Tibial artery (tissue), 4 donors: ENCODE measurements around the gene SUMO3.

Source experiments
- DNase-seq, 2 donors: peaks; one replicate each; pipeline ENCODE4 v3.0.0-alpha.2; 2019
- H3K27ac ChIP-seq, 2 donors: fragments of 200-600 bp; sonication (generic) in 1 of 2; 1 replicate in 1 of 2; 2 replicates in 1 of 2; pipeline ENCODE4 v1.5.1; 2018 to 2019; ENCODE audit warnings: mild to moderate bottlenecking in 1 of 2
- H3K27me3 ChIP-seq, 2 donors: fragments of 200-600 bp; sonication (generic) in 1 of 2; one replicate each; pipeline versions ENCODE4 v1.5.1 to v1.6.0; 2016 to 2019
- H3K36me3 ChIP-seq, 3 donors: fragments of 200-600 bp; sonication (generic) in 2 of 3; one replicate each; pipeline ENCODE4 v1.5.1; 2016 to 2019; ENCODE audit warnings: mild to moderate bottlenecking in 2 of 3
- H3K4me1 ChIP-seq, 4 donors: fragments of 200-600 bp; sonication (generic) in 2 of 4; 1 replicate in 3 of 4; 2 replicates in 1 of 4; pipeline ENCODE4 v1.5.1; 2016 to 2019
- H3K4me3 ChIP-seq, 2 donors: fragments of 200-600 bp; sonication (generic) in 1 of 2; 1 replicate in 1 of 2; 2 replicates in 1 of 2; pipeline ENCODE4 v1.5.1; 2018 to 2019; ENCODE audit warnings: mild to moderate bottlenecking in 2 of 2
- H3K9me3 ChIP-seq, 3 donors: fragments of 200-600 bp; sonication (generic) in 1 of 3; one replicate each; pipeline ENCODE4 v1.5.1; 2016 to 2019
- CTCF ChIP-seq, 2 experiments: fragments of 200-600 bp in 1 of 2; fragments of 450-650 bp in 1 of 2; IDR thresholded peaks; one replicate each; pipeline ENCODE4 v1.5.1; 2017 to 2019; ENCODE audit warnings: antibody characterized with exemption in 2 of 2, mild to moderate bottlenecking in 1 of 2, moderate library complexity in 1 of 2
- intact Hi-C: fragments of 100-400 bp; cut with DNase I; formaldehyde crosslinking; loops from one replicate; pipeline ENCODE4 v1.15.0; 2023; ENCODE audit warnings: low total_unique reads

SUMO3 gene

GRCh38 chr21:44778983-44779382 lies 38.9 kb downstream of the SUMO3 start:
- H3K27ac ChIP-seq: no peak overlapping the region
- TF ChIP-seq CTCF (IDR thresholded peaks at IDR 0.05): no peak
- intact Hi-C loops: no loop called here
- no peaks in the 10 kb centered on the region for H3K9me3 ChIP-seq
- peaks cover 0 to 5% (median 0%) of the 10 kb centered on the region in 4 donors for H3K4me1 ChIP-seq
- no peak for DNase-seq
- peaks cover 35 to 39% (median 37%) of the 10 kb centered on the region in 3 donors for H3K36me3 ChIP-seq
- H3K27me3 ChIP-seq: no peaks in the 10 kb centered on the region
- H3K4me3 ChIP-seq: no peak overlapping the region

GRCh38 chr21:44778499-44778911 lies 39.4 kb downstream of the SUMO3 start:
- Histone ChIP-seq H3K36me3 (peaks cover 37 to 41% (median 40%) of the 10 kb centered on the region in 3 donors), H3K9me3 (no peaks in the 10 kb centered on the region), H3K4me3 (no peak overlapping the region), H3K4me1 (peaks cover 0 to 5% (median 0%) of the 10 kb centered on the region in 4 donors), H3K27ac (no peak overlapping the region), H3K27me3 (no peaks in the 10 kb centered on the region)
- TF ChIP-seq CTCF (IDR thresholded peaks at IDR 0.05): no peak
- no peak for DNase-seq
- intact Hi-C loops: no loop called here

- H3K36me3 ChIP-seq: peaks cover 38 to 45% (median 44%) of the 10 kb centered on the region in 3 donors
- no peaks in the 10 kb centered on the region for H3K9me3 ChIP-seq
- H3K27ac ChIP-seq: no peak overlapping the region
- H3K4me3 ChIP-seq: no peak overlapping the region
- no peaks in the 10 kb centered on the region for H3K27me3 ChIP-seq
- H3K4me1 ChIP-seq: peaks cover 0 to 5% (median 0%) of the 10 kb centered on the region in 4 donors
- no peak for TF ChIP-seq CTCF (IDR thresholded peaks at IDR 0.05)
- intact Hi-C loops: no loop called here
- DNase-seq: no peak
Measured at GRCh38 chr21:44778094-44778493, 39.8 kb downstream of the SUMO3 start.

GRCh38 chr21:44774972-44775371 lies 42.9 kb downstream of the SUMO3 start:
- H3K36me3 ChIP-seq: peaks cover 65 to 73% (median 67%) of the 10 kb centered on the region in 3 donors
- H3K4me1 ChIP-seq: peaks cover 0 to 5% (median 0%) of the 10 kb centered on the region in 4 donors
- intact Hi-C loops: no loop called here
- H3K27ac ChIP-seq: no peak overlapping the region
- no peaks in the 10 kb centered on the region for H3K27me3 ChIP-seq
- no peak for TF ChIP-seq CTCF (IDR thresholded peaks at IDR 0.05)
- H3K4me3 ChIP-seq: no peak overlapping the region
- no peak for DNase-seq
- H3K9me3 ChIP-seq: no peaks in the 10 kb centered on the region

- peaks cover 70 to 83% (median 80%) of the 10 kb centered on the region in 3 donors for H3K36me3 ChIP-seq
- no peak for TF ChIP-seq CTCF (IDR thresholded peaks at IDR 0.05)
- no peak for DNase-seq
- intact Hi-C loops: no loop called here
- H3K9me3 ChIP-seq: no peaks in the 10 kb centered on the region
- H3K4me3 ChIP-seq: no peak overlapping the region
- H3K4me1 ChIP-seq: no peaks in the 10 kb centered on the region
- H3K27ac ChIP-seq: no peak overlapping the region
- H3K27me3 ChIP-seq: no peaks in the 10 kb centered on the region
Measured at GRCh38 chr21:44773291-44773932, 44.5 kb downstream of the SUMO3 start.
